Right lobe of liver (tissue), 4 donors: Measurements from ENCODE around the gene AMOTL2.

Experiments
- CTCF ChIP-seq, 4 donors: fragments of 200-600 bp in 3 of 4; fragments of 450-650 bp in 1 of 4; IDR thresholded peaks; one replicate each; pipeline versions ENCODE4 v1.5.1 to v1.8.0; 2016 to 2022; ENCODE audit warnings: antibody characterized with exemption in 4 of 4, mild to moderate bottlenecking in 2 of 4
- POLR2A ChIP-seq: fragments of 450-650 bp; IDR thresholded peaks from one replicate; pipeline ENCODE4 v1.6.1; 2017; ENCODE audit warnings: antibody characterized with exemption, mild to moderate bottlenecking
- donor health status: DM: no; HTN: no; CAD: no.
- donor health status: DM: no; HTN: no; CAD: no.
- donor health status: DM: no; HTN: yes; CAD: no.

- TF ChIP-seq CTCF (IDR thresholded peaks at IDR 0.05): no peak
- no peak for TF ChIP-seq POLR2A
These were observed 22.1 kb downstream of the AMOTL2 start for GRCh38 chr3:134352031-134352671.
